Choroid plexus epithelial cell (primary cell): Measurements from ENCODE around the gene ASPSCR1.

ENCODE experiments used
- DNase-seq: peaks from one replicate; pipeline ENCODE4 v3.0.0-alpha.2; 2010; ENCODE audit warnings: low read depth
- H3K4me3 ChIP-seq: 2 replicates; pipeline ENCODE4 v1.5.1; 2011; ENCODE audit warnings: low read depth, mild to moderate bottlenecking, control low read depth, low read length, moderate library complexity
- CTCF ChIP-seq: conservative IDR thresholded peaks from 2 replicates; pipeline ENCODE4 v1.5.1; 2011; ENCODE audit warnings: low read depth, mild to moderate bottlenecking, control low read depth, inconsistent platforms, low read length, moderate library complexity

Gene ASPSCR1

GRCh38 chr17:81987161-81987770, 9.8 kb downstream of the ASPSCR1 start:
- no peak overlapping the region for H3K4me3 ChIP-seq
- TF ChIP-seq CTCF, result no peak
- no peak for DNase-seq

- no peak overlapping the region for H3K4me3 ChIP-seq
- no peak for DNase-seq
- no peak for TF ChIP-seq CTCF
Measured at GRCh38 chr17:81990836-81991683, 13.6 kb downstream of the ASPSCR1 start.

- no peak overlapping the region for H3K4me3 ChIP-seq
- no peak for TF ChIP-seq CTCF
- DNase-seq, result peak; percentile 36
Measured at GRCh38 chr17:81991684-81992305, 14.4 kb downstream of the ASPSCR1 start.

GRCh38 chr17:81992306-81993102, 15.1 kb downstream of the ASPSCR1 start:
- no peak for TF ChIP-seq CTCF
- H3K4me3 ChIP-seq, result no peak overlapping the region

DNA sequence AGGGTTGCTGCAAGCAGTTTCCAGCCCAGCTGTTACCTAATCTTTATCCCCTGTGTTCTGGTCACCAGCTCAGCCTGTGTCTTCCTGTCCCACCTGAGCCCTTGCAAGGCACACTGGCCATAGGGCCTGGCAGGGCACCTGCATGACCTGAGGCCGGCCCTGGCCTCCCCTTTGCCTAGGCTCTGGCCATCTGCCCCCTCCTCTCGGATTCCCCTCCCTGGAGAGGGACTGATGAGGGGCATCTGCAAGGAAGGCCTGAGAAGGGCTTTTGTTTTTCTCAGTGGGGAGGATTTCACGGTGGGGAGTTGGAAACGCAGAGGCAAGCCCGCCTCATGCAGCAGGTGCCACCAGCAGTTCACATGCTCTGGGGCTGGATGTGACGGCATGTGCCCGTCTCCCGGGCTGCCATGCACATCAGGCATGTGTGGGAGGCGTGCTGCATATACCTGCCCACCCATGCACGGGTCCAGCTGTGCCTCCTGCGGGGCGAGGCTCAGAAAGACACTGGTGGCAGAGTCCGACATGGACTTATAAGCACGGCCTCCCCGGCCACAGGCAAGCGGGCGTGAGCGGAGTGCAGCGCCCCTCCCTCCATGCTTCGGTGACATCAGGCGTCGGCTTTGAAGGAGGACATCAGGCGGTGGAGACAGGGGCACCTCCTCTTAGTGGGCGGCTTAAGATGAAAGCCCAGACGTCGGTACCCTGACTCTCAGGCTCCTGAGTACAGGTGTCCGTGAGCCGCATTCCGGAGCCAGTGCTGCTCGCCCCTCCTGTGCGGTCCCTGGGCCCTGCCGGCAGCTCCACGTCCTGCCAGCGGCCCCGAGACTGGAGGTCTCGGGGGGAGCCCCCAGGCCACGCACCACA, 16.5 kb downstream of the ASPSCR1 start:
- H3K4me3 ChIP-seq, result no peak overlapping the region
- no peak for TF ChIP-seq CTCF
- DNase-seq, result no peak

More at GRCh38 chr17:81992306-81993102, 15.1 kb downstream of the ASPSCR1 start:
- DNase-seq, result no peak
